B cell (primary cell): ENCODE data around the gene CHMP2B.

ENCODE experiments used
- EZH2 ChIP-seq: IDR thresholded peaks from 2 replicates; pipeline ENCODE4 v1.6.1; 2012; ENCODE audit warnings: borderline replicate concordance, low read depth, mild to moderate bottlenecking, moderate library complexity, low read length; ENCODE audit not compliant: insufficient read depth, poor library complexity, severe bottlenecking
- TF ChIP-seq, protein P1 (sequence below): fragments of 200-600 bp; IDR thresholded peaks from one replicate; pipeline ENCODE4 v1.8.0; 2022; ENCODE audit warnings: antibody characterized with exemption, mild to moderate bottlenecking

DNA sequence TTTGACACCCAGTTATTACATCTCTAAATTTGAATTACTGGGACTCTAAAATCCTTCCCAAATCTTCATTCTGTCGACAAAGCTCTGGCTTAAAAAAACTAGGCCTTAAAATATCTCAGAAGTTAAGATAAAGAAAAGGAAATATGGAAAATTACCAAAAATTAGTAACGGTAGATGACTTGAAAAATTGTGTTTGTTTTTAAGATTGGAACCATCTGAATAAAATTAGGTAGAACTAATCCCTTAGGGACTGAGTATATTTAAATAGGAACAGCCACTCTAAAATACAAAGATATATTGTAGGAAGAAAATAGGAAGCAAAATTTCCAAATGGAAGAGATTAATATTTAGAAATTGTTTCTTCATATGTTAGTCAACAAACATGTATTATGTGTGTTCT lies 45.1 kb upstream of the CHMP2B start:
- TF ChIP-seq, protein P1, sequence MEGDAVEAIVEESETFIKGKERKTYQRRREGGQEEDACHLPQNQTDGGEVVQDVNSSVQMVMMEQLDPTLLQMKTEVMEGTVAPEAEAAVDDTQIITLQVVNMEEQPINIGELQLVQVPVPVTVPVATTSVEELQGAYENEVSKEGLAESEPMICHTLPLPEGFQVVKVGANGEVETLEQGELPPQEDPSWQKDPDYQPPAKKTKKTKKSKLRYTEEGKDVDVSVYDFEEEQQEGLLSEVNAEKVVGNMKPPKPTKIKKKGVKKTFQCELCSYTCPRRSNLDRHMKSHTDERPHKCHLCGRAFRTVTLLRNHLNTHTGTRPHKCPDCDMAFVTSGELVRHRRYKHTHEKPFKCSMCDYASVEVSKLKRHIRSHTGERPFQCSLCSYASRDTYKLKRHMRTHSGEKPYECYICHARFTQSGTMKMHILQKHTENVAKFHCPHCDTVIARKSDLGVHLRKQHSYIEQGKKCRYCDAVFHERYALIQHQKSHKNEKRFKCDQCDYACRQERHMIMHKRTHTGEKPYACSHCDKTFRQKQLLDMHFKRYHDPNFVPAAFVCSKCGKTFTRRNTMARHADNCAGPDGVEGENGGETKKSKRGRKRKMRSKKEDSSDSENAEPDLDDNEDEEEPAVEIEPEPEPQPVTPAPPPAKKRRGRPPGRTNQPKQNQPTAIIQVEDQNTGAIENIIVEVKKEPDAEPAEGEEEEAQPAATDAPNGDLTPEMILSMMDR = no peak
- no peak for TF ChIP-seq EZH2
